NB4 (cell line): Measurements from ENCODE around the gene PARD6G.

Experiments
- CTCF ChIP-seq: IDR thresholded peaks from one replicate; pipeline ENCODE4 v1.5.1; 2012; ENCODE audit warnings: low read depth, low read length
- MAX ChIP-seq: IDR thresholded peaks from 2 replicates; pipeline ENCODE4 v1.6.1; 2011; ENCODE audit warnings: low read depth, low read length
- MYC ChIP-seq: IDR thresholded peaks from 2 replicates; pipeline ENCODE4 v1.6.1; 2011; ENCODE audit warnings: low read depth, low read length
- POLR2A ChIP-seq: IDR thresholded peaks from 2 replicates; pipeline ENCODE4 v1.6.1; 2011; ENCODE audit warnings: mild to moderate bottlenecking; ENCODE audit not compliant: insufficient read length; ENCODE audit errors: extremely low read depth

GRCh38 chr18:80172056-80172455 is 75.3 kb downstream of the PARD6G start:
- no peak for TF ChIP-seq CTCF
- TF ChIP-seq MAX: no peak
- TF ChIP-seq POLR2A: no peak
- no peak for TF ChIP-seq MYC
